Nephron progenitor cell (in vitro differentiated cells): ENCODE measurements around the gene BPIFA1.

Experiments
- DNase-seq: peaks from one replicate; pipeline ENCODE4 v3.0.0; 2021
- H3K27ac Mint-ChIP-seq: 2 replicates; pipeline ENCODE4 v1.8.0; 2021; ENCODE audit warnings: mild to moderate bottlenecking, moderate library complexity, mixed read lengths
- H3K27me3 Mint-ChIP-seq: 2 replicates; pipeline ENCODE4 v1.8.0; 2021; ENCODE audit warnings: mild to moderate bottlenecking, low read depth, mixed read lengths; ENCODE audit not compliant: poor library complexity
- H3K36me3 Mint-ChIP-seq: 2 replicates; pipeline ENCODE4 v1.8.0; 2021; ENCODE audit warnings: low read depth, mixed read lengths
- H3K4me1 Mint-ChIP-seq: 2 replicates; pipeline ENCODE4 v1.8.0; 2021; ENCODE audit warnings: mixed read lengths
- H3K4me3 Mint-ChIP-seq: 2 replicates; pipeline ENCODE4 v1.8.0; 2021; ENCODE audit warnings: mild to moderate bottlenecking, moderate library complexity, mixed read lengths
- H3K9me3 Mint-ChIP-seq: 2 replicates; pipeline ENCODE4 v1.8.0; 2021; ENCODE audit warnings: mild to moderate bottlenecking, moderate library complexity, mixed read lengths
- TF ChIP-seq, protein P1 (sequence below): fragments of 200-600 bp; sonication (generic); IDR thresholded peaks from 2 replicates; pipeline ENCODE4 v1.5.0; 2021; ENCODE audit warnings: antibody characterized with exemption

Gene BPIFA1

DNA sequence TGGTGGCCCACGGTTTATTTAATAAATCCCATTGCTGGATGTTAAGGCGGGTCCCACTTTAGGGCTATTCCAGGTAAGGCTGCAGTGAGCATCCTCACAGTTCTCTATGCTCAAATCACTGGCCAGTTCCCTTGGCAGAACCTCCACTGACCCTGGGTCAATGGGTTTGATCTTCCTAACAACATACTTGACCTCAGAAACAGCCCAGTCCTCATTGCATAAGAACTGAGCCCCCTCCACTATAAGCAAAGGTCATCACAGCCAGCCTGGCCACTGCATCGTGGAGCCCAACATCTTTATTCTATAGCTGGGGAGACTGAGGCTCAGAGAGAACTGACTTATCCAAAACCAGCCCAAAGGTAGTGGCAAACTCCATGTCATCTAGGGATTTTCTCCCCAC is 42.9 kb downstream of the BPIFA1 start:
- DNase-seq: no peak
- Mint-ChIP-seq H3K36me3 (no peaks in the 10 kb centered on the region), H3K27ac (no peak overlapping the region), H3K4me3 (no peak overlapping the region), H3K9me3 (no peaks in the 10 kb centered on the region), H3K4me1 (peaks cover 17% of the 10 kb centered on the region), H3K27me3 (peaks cover 31% of the 10 kb centered on the region)
- TF ChIP-seq, protein P1, sequence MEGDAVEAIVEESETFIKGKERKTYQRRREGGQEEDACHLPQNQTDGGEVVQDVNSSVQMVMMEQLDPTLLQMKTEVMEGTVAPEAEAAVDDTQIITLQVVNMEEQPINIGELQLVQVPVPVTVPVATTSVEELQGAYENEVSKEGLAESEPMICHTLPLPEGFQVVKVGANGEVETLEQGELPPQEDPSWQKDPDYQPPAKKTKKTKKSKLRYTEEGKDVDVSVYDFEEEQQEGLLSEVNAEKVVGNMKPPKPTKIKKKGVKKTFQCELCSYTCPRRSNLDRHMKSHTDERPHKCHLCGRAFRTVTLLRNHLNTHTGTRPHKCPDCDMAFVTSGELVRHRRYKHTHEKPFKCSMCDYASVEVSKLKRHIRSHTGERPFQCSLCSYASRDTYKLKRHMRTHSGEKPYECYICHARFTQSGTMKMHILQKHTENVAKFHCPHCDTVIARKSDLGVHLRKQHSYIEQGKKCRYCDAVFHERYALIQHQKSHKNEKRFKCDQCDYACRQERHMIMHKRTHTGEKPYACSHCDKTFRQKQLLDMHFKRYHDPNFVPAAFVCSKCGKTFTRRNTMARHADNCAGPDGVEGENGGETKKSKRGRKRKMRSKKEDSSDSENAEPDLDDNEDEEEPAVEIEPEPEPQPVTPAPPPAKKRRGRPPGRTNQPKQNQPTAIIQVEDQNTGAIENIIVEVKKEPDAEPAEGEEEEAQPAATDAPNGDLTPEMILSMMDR: no peak

DNA sequence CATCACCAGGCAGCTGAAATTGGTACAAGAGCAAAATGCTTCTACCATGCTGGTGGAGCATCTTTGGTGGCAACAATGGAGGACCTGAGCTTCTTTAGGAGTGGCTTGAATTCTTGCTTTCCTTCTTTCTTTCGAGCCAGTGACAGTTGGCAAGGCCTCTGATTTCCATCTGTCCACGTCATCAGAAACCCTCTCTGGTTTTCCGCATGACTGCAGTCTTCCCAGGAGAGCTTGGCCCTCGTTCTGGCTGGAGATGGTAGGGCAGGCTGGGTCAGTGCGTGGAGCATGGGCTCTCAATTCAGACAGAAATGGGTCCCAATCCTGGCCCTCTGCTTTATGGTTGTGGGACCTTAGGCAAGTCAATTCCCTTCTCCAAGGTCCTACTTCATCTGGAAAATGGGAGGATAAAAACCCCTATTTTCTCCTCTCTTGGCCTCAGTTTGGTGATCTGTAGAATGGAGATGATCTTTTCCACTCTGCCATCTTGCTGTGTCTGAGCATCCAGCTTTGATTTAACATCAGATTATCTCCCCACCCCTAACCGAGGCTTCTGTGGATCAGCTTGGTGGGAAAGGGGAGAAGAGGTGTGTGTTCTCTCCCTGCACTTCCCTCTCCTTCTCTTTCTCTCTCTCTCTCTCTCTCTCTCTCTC is 43.6 kb downstream of the BPIFA1 start:
- DNase-seq: no peak
- Mint-ChIP-seq H3K36me3 (no peaks in the 10 kb centered on the region), H3K9me3 (no peaks in the 10 kb centered on the region), H3K4me3 (no peak overlapping the region), H3K27me3 (peaks cover 28% of the 10 kb centered on the region), H3K27ac (no peak overlapping the region), H3K4me1 (peaks cover 17% of the 10 kb centered on the region)
- TF ChIP-seq, protein P1: no peak

DNA sequence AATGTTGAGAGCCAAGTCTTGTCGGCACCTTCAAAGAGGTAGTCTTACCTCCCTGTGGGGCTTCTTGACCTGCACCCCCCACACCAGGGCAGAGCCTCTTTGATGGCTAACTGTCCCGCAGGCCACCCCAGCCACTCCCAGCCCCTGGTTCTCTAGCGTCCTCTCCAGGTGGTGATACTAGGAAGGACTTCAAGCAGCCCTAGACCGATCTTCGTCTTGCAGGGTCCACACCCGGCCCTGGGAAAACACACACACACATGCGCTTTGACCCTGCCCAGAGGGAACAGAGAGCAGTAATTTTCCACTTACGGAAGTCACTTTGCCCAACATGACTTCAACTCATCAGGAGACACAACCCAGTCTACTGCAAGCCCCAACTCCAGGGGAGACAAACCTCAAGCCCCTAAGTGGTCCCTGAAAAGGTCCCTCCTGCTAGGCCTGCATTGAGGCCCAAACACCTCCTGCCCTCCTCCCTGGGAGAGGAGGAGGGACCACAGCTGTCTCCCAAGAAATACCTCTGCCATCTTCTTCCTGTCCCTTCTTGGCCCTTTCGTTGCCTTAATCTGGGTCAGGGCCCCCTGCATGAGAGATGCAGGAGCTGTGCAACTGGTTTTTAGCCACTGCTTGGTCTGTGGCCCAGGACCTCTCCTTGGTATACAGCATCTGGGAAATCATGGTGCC is 44.3 kb downstream of the BPIFA1 start:
- TF ChIP-seq, protein P1: no peak
- Mint-ChIP-seq H3K36me3 (no peaks in the 10 kb centered on the region), H3K27ac (no peak overlapping the region), H3K4me3 (no peak overlapping the region), H3K4me1 (peaks cover 22% of the 10 kb centered on the region), H3K9me3 (no peaks in the 10 kb centered on the region), H3K27me3 (peaks cover 24% of the 10 kb centered on the region)
- no peak for DNase-seq

DNA sequence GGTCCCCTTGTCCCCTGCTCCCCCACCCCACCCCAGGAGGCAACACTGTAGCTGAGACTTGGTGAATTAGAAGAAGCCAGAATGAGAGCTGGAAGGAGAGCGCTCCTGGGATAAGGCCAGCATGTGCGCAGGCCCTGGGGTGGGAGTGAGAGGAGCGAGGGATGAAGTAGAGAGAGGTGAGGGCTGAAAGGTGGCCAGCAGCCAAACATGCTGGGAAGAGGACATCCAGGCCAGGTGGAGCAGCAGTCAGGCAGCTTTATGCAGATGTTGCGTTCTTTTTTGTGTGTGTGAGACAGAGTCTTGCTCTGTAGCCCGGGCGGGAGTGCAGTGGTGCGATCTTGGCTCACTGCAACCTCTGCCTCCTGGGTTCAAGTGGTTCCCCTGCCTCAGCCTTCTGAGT is 45.0 kb downstream of the BPIFA1 start:
- H3K27ac Mint-ChIP-seq: no peak overlapping the region
- no peaks in the 10 kb centered on the region for H3K36me3 Mint-ChIP-seq
- TF ChIP-seq, protein P1: no peak
- no peaks in the 10 kb centered on the region for H3K9me3 Mint-ChIP-seq
- DNase-seq: no peak
- peaks cover 21% of the 10 kb centered on the region for H3K27me3 Mint-ChIP-seq
- peaks cover 24% of the 10 kb centered on the region for H3K4me1 Mint-ChIP-seq
- H3K4me3 Mint-ChIP-seq: no peak overlapping the region

DNA sequence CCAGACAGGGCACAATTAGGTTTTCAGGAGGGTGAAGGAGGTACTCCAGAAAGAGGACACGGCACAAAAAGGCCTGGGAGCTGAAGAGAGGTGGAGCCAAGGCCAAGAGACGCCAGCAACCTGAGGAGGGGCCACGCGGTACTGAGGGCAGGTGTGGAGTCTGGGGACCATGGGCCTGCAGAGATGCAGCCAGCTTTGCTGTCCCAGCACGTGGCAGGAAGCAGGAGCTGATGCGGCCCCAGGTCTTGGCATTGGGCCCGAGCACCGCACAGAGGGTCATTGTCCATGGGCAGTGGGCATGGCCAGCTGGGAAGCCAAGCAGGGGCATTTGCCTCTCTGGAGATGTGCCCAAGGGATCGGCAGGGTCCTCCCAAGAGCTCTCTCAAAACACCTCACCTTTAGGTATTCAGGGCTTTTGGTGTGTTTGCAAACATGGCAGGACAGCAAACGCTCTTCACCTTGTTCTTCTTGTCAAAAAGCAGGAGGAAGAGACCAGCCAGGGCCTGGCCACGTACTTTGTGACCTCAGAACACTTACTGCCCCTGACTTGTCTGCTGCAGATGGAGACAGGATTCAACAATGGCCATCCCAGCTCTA is 45.9 kb downstream of the BPIFA1 start:
- Mint-ChIP-seq H3K27me3 (peaks cover 27% of the 10 kb centered on the region), H3K4me3 (no peak overlapping the region), H3K4me1 (peaks cover 17% of the 10 kb centered on the region), H3K36me3 (no peaks in the 10 kb centered on the region), H3K27ac (no peak overlapping the region), H3K9me3 (no peaks in the 10 kb centered on the region)
- TF ChIP-seq, protein P1: no peak
- no peak for DNase-seq
